AG20443 (cell line): Measurements from ENCODE around the gene POLR2J.
"Not testable (repeated sequence)": the region's sequence is repeated elsewhere in the genome, so short reads cannot be mapped to it uniquely, and the experiment has no call there.

Experiments
- DNase-seq: peaks from one replicate; pipeline ENCODE4 v3.0.0; 2012; ENCODE audit warnings: low spot score, mixed read lengths

POLR2J gene

GRCh38 chr7:102478314-102479208 is at the start of gene POLR2J:
POLR2J (minus strand) TSS chr7:102478922; CDS start chr7:102478860, 62 bp downstream.
- DNase-seq: not testable (repeated sequence)

- not testable (repeated sequence) for DNase-seq
Observed at GRCh38 chr7:102527822-102528793, 49.4 kb upstream of the POLR2J start.

GRCh38 chr7:102527182-102527581 is 48.5 kb upstream of the POLR2J start:
- not testable (repeated sequence) for DNase-seq

- not testable (repeated sequence) for DNase-seq
Observed at GRCh38 chr7:102524803-102525202, 46.1 kb upstream of the POLR2J start.

- not testable (repeated sequence) for DNase-seq
Observed at GRCh38 chr7:102520797-102521196, 42.1 kb upstream of the POLR2J start.

GRCh38 chr7:102517550-102518147 is 38.9 kb upstream of the POLR2J start, which contains the start of gene RASA4B:
RASA4B (minus strand) TSS chr7:102517777; CDS start chr7:102517710, 67 bp downstream.
- DNase-seq: not testable (repeated sequence)

- DNase-seq: not testable (repeated sequence)
Observed at GRCh38 chr7:102516951-102517350, 38.2 kb upstream of the POLR2J start.

GRCh38 chr7:102515889-102516288 is 37.2 kb upstream of the POLR2J start:
- not testable (repeated sequence) for DNase-seq

- DNase-seq: not testable (repeated sequence)
Observed at GRCh38 chr7:102514881-102515721, 36.4 kb upstream of the POLR2J start.

- DNase-seq: not testable (repeated sequence)
Observed at GRCh38 chr7:102512642-102513221, 34.0 kb upstream of the POLR2J start.

GRCh38 chr7:102511860-102512522 is 33.3 kb upstream of the POLR2J start:
- not testable (repeated sequence) for DNase-seq

GRCh38 chr7:102510575-102510974 is 31.9 kb upstream of the POLR2J start:
- DNase-seq: not testable (repeated sequence)

- not testable (repeated sequence) for DNase-seq
Observed at GRCh38 chr7:102507410-102508088, 28.8 kb upstream of the POLR2J start.

GRCh38 chr7:102505298-102506185 is 26.8 kb upstream of the POLR2J start:
- DNase-seq: not testable (repeated sequence)

- DNase-seq: not testable (repeated sequence)
Observed at GRCh38 chr7:102503141-102503540, 24.4 kb upstream of the POLR2J start.

- DNase-seq: not testable (repeated sequence)
Observed at GRCh38 chr7:102498321-102498720, 19.6 kb upstream of the POLR2J start.

- DNase-seq: not testable (repeated sequence)
Observed at GRCh38 chr7:102497308-102497707, 18.6 kb upstream of the POLR2J start.

- not testable (repeated sequence) for DNase-seq
Observed at GRCh38 chr7:102496861-102497260, 18.1 kb upstream of the POLR2J start.
